Naive B cell (primary cell): ENCODE measurements around the gene LYRM1. TPM values are rescaled to one million over a fixed set of nuclear protein-coding genes. Genes with fewer than 3 reads are reported as not detected.

Experiments used
- ATAC-seq, 2 donors: fragments of 150-1000 bp; cut with Tn5 transposase; 2 replicates each; pipeline ENCODE4 v1.10.0; 2021; ENCODE audit warnings: low read depth in 2 of 2, mild to moderate bottlenecking in 2 of 2, moderate library complexity in 2 of 2
- DNase-seq: peaks from one replicate; pipeline ENCODE4 v3.0.0; 2022
- H3K27ac Mint-ChIP-seq, 6 donors: one replicate each; pipeline ENCODE4 v1.8.0; 2020 to 2022; ENCODE audit warnings: mild to moderate bottlenecking in 6 of 6, mixed read lengths in 6 of 6, moderate library complexity in 5 of 6, inconsistent platforms in 2 of 6
- H3K27me3 Mint-ChIP-seq, 3 donors: one replicate each; pipeline ENCODE4 v1.8.0; 2021 to 2022; ENCODE audit warnings: mixed read lengths in 3 of 3, mild to moderate bottlenecking in 1 of 3
- H3K36me3 Mint-ChIP-seq, 2 donors: one replicate each; pipeline ENCODE4 v1.8.0; 2020 to 2022; ENCODE audit warnings: mixed read lengths in 2 of 2, inconsistent platforms in 1 of 2, mild to moderate bottlenecking in 1 of 2
- H3K4me1 Mint-ChIP-seq, 3 donors: one replicate each; pipeline ENCODE4 v1.8.0; 2020 to 2022; ENCODE audit warnings: mixed read lengths in 3 of 3, inconsistent platforms in 1 of 3, mild to moderate bottlenecking in 1 of 3, moderate library complexity in 1 of 3
- H3K4me3 Mint-ChIP-seq, 8 donors: one replicate each; pipeline ENCODE4 v1.8.0; 2020 to 2022; ENCODE audit warnings: mild to moderate bottlenecking in 8 of 8, mixed read lengths in 8 of 8, moderate library complexity in 8 of 8, inconsistent platforms in 2 of 8
- H3K9me3 Mint-ChIP-seq, 7 donors: one replicate each; pipeline ENCODE4 v1.8.0; 2020 to 2022; ENCODE audit warnings: mixed read lengths in 7 of 7, mild to moderate bottlenecking in 5 of 7, inconsistent platforms in 2 of 7, moderate library complexity in 1 of 7
- polyA plus RNA-seq, 6 donors: library from polyadenylated mRNA; unstranded; fragments of 300-500 nt; fragmentation: Illumina TruSeq; gene quantifications; one replicate each; pipeline ENCODE4 v1.2.3, GENCODE V29; 2021; ENCODE audit warnings: low read depth in 6 of 6

LYRM1 gene
- polyA plus RNA-seq, 6 donors from 2014 or later, result 44.8 to 82.9 (median 52.9) TPM

DNA sequence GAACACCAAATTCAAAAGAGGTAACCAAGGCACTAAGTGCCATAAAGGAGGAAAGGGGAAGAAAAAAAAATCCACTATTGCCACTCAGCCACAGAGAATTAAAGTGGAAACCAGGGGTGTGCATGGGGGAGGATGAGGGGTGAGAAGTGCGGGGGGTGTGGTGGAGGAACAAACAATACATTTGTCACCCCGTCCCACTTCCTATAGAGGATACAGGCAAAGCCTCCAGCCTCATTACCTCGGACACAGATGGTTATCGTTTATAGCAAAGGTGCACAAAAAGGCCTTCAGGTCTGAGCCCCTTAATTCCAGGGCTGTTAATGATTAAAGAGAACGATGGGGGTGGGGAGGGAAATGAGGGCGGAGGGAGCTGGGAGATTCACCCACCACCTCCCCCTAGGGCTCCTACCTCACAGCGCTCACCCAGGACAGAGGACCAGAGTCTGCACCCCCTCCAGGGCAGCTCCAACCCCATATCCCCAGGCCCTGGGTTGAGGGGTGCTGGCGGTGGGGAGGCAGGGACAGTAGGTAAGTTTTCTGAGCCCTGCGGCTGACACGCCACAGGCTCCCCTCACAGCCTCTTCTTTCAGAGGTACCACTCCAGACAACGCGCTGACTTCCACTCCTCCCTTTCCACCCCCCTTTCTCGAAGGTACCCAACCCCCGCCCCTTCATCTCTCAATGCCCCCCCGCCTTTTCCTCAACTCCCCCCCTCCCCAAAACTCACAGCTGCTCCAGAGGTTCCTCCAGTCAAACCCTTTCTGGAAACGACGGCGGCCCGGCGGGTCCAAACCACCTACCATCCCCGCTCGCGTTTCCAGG, 883 bp upstream of the LYRM1 start:
- peaks cover 0 to 4% (median 0%) of the 10 kb centered on the region in 7 donors for H3K9me3 Mint-ChIP-seq
- DNase-seq (no peak), ATAC-seq (peak in 1 of 2 donors; percentile 3)
- H3K4me1 Mint-ChIP-seq, result peaks cover 55 to 69% (median 56%) of the 10 kb centered on the region in 3 donors
- no peaks in the 10 kb centered on the region for H3K27me3 Mint-ChIP-seq
- peak overlapping the region; percentile 97 to 100 (median 99) for H3K27ac Mint-ChIP-seq
- H3K36me3 Mint-ChIP-seq, result no peaks in the 10 kb centered on the region
- H3K4me3 Mint-ChIP-seq, result peak overlapping the region; percentile 94 to 100 (median 98)

- Mint-ChIP-seq H3K4me1 (peaks cover 64 to 76% (median 68%) of the 10 kb centered on the region in 3 donors), H3K27me3 (no peaks in the 10 kb centered on the region), H3K27ac (peak overlapping the region; percentile 97 to 100 (median 99)), H3K36me3 (no peaks in the 10 kb centered on the region), H3K9me3 (peaks cover 0 to 4% (median 0%) of the 10 kb centered on the region in 7 donors), H3K4me3 (peak overlapping the region; percentile 94 to 100 (median 98))
- ATAC-seq, result peak in 1 of 2 donors; percentile 1
- no peak for DNase-seq
These were observed 481 bp downstream of the LYRM1 start for GRCh38 chr16:20901068-20901435.

GRCh38 chr16:20901436-20902112, 1.0 kb downstream of the LYRM1 start:
- ATAC-seq (peak; percentile 32 to 52), DNase-seq (peak; percentile 56)
- Mint-ChIP-seq H3K27ac (peak overlapping the region; percentile 97 to 100 (median 99)), H3K27me3 (no peaks in the 10 kb centered on the region), H3K36me3 (no peaks in the 10 kb centered on the region), H3K4me3 (peak overlapping the region; percentile 94 to 100 (median 98)), H3K4me1 (peaks cover 66 to 79% (median 70%) of the 10 kb centered on the region in 3 donors), H3K9me3 (peaks cover 0 to 4% (median 0%) of the 10 kb centered on the region in 7 donors)

- H3K27ac Mint-ChIP-seq, result peak overlapping the region in 4 of 6 donors; percentile 49 to 99 (median 98)
These were observed 1.9 kb downstream of the LYRM1 start for GRCh38 chr16:20902426-20902825.

DNA sequence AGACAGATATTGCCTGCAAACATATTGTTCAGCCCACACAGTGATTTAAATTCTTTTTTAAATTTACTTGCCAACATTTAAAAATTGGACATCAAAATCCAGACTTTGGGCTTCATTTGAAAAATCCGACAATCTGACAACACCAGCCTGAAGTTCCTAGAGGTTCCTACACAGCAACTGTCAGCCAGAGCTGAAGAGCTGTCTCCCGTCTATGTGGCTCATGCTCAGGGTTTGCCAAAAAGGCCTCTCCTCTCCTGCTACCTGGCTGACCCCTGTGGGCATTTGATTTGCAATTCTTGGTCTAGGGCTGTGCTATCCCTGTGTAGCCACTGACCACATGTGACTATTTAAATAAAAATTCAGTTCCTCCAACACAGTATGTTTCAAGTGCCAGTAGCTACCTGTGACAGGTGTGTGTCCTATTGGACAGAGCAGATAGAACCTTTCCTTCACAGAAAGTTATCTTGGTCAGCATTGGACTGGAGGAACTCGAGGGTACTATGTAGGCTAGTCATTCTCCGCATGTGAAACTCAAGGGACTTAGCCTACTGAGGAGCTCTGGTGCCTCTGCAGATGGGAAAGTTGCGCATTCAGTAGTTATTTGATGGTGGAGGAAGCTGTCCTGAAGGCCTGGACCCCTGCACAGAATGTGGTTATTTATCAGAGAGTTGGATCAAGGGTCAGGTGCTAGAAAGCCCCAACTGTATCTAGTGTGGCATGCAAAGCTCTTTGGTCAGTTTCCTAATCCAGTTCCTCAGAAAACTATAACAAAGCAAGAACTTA, 2.7 kb downstream of the LYRM1 start:
- ATAC-seq, result no peak
- H3K27ac Mint-ChIP-seq, result peak overlapping the region in 5 of 6 donors; percentile 3 to 91 (median 82)
- peaks cover 66 to 77% (median 71%) of the 10 kb centered on the region in 3 donors for H3K4me1 Mint-ChIP-seq
- peak overlapping the region in 5 of 8 donors; percentile 48 to 99 (median 58) for H3K4me3 Mint-ChIP-seq
- peaks cover 0 to 4% (median 0%) of the 10 kb centered on the region in 7 donors for H3K9me3 Mint-ChIP-seq
- no peak for DNase-seq
- H3K27me3 Mint-ChIP-seq, result no peaks in the 10 kb centered on the region
- H3K36me3 Mint-ChIP-seq, result no peaks in the 10 kb centered on the region

More at GRCh38 chr16:20902426-20902825, 1.9 kb downstream of the LYRM1 start:
- Mint-ChIP-seq H3K27me3 (no peaks in the 10 kb centered on the region), H3K4me3 (peak overlapping the region in 6 of 8 donors; percentile 33 to 100 (median 72)), H3K36me3 (no peaks in the 10 kb centered on the region), H3K9me3 (peaks cover 0 to 4% (median 0%) of the 10 kb centered on the region in 7 donors), H3K4me1 (peaks cover 67 to 79% (median 71%) of the 10 kb centered on the region in 3 donors)
- no peak for ATAC-seq
- no peak for DNase-seq

DNA sequence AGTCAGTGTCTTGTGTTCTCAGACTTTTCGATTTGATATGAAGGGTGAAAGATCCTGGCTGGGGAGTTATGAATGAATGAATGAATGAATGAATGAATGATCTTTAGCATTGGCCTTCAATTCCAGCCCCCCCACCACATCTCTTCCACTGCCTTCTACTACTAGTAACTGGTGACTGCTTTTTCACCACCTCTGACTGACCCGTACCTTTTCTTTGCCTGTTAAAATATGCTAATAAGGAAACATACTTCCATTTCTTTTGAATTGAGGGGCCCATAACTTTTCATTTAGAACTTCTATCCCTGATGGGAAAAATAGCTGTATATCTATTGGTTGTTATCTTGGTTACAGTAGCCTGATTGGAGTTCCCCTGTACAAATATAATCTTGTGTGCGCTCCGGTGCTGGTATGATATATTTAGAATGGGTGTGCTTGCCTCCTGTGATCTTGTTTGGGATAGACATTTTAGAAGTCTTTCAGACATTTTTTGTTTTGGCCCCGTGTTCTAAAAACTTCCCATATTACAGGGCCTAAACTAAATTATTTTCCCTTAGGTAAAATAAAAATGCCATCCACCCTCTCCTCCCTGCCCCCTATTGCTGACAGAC, 3.4 kb downstream of the LYRM1 start:
- H3K27ac Mint-ChIP-seq, result peak overlapping the region; percentile 72 to 96 (median 91)
- peaks cover 0 to 4% (median 0%) of the 10 kb centered on the region in 7 donors for H3K9me3 Mint-ChIP-seq
- H3K4me1 Mint-ChIP-seq, result peaks cover 63 to 71% (median 70%) of the 10 kb centered on the region in 3 donors
- DNase-seq (no peak), ATAC-seq (no peak)
- H3K36me3 Mint-ChIP-seq, result no peaks in the 10 kb centered on the region
- no peaks in the 10 kb centered on the region for H3K27me3 Mint-ChIP-seq
- peak overlapping the region; percentile 16 to 99 (median 65) for H3K4me3 Mint-ChIP-seq

- Mint-ChIP-seq H3K4me1 (peaks cover 57 to 65% (median 64%) of the 10 kb centered on the region in 3 donors), H3K36me3 (no peaks in the 10 kb centered on the region), H3K27me3 (no peaks in the 10 kb centered on the region), H3K9me3 (peaks cover 0 to 4% (median 0%) of the 10 kb centered on the region in 7 donors), H3K27ac (peak overlapping the region; percentile 72 to 96 (median 91)), H3K4me3 (peak overlapping the region; percentile 23 to 96 (median 64))
- DNase-seq (peak; percentile 77), ATAC-seq (peak; percentile 41 to 54)
These were observed 4.0 kb downstream of the LYRM1 start for GRCh38 chr16:20904507-20905081.

GRCh38 chr16:20905576-20905975, 5.0 kb downstream of the LYRM1 start:
- Mint-ChIP-seq H3K9me3 (peaks cover 0 to 4% (median 0%) of the 10 kb centered on the region in 7 donors), H3K27ac (peak overlapping the region in 1 of 6 donors; percentile 8), H3K27me3 (no peaks in the 10 kb centered on the region), H3K4me1 (peaks cover 49 to 58% (median 55%) of the 10 kb centered on the region in 3 donors), H3K36me3 (no peaks in the 10 kb centered on the region), H3K4me3 (peak overlapping the region in 1 of 8 donors; percentile 34)
- no peak for ATAC-seq
- no peak for DNase-seq

- peaks cover 0 to 4% (median 0%) of the 10 kb centered on the region in 7 donors for H3K9me3 Mint-ChIP-seq
- H3K27me3 Mint-ChIP-seq, result no peaks in the 10 kb centered on the region
- peak overlapping the region in 1 of 6 donors; percentile 8 for H3K27ac Mint-ChIP-seq
- no peaks in the 10 kb centered on the region for H3K36me3 Mint-ChIP-seq
- DNase-seq (no peak), ATAC-seq (no peak)
- H3K4me1 Mint-ChIP-seq, result peaks cover 44 to 51% (median 45%) of the 10 kb centered on the region in 3 donors
- peak overlapping the region in 1 of 8 donors; percentile 74 for H3K4me3 Mint-ChIP-seq
These were observed 6.0 kb downstream of the LYRM1 start for GRCh38 chr16:20906341-20907255.

- ATAC-seq (no peak), DNase-seq (no peak)
- H3K4me1 Mint-ChIP-seq, result peaks cover 14 to 24% (median 19%) of the 10 kb centered on the region in 3 donors
- no peak overlapping the region for H3K27ac Mint-ChIP-seq
- H3K4me3 Mint-ChIP-seq, result no peak overlapping the region
- H3K36me3 Mint-ChIP-seq, result no peaks in the 10 kb centered on the region
- H3K27me3 Mint-ChIP-seq, result no peaks in the 10 kb centered on the region
- no peaks in the 10 kb centered on the region for H3K9me3 Mint-ChIP-seq
These were observed 10.3 kb downstream of the LYRM1 start for GRCh38 chr16:20910781-20911321.

- ATAC-seq, result no peak
- Mint-ChIP-seq H3K4me1 (peaks cover 13 to 22% (median 18%) of the 10 kb centered on the region in 3 donors), H3K27me3 (no peaks in the 10 kb centered on the region), H3K9me3 (no peaks in the 10 kb centered on the region), H3K27ac (no peak overlapping the region), H3K4me3 (no peak overlapping the region), H3K36me3 (peaks cover 1 to 4% of the 10 kb centered on the region in 2 donors)
- no peak for DNase-seq
These were observed 10.8 kb downstream of the LYRM1 start for GRCh38 chr16:20911361-20911760.
